C4-2B (cell line): ENCODE results near the gene VPS35L.
A peak's percentile ranks its signal among the peaks of the same experiment; 100 is the strongest.

Source experiments
- H3K27ac ChIP-seq: fragments of 450-650 bp; 2 replicates; pipeline ENCODE4 v1.5.1; 2017
- ZFX ChIP-seq: fragments of 450-650 bp; IDR thresholded peaks from 2 replicates; pipeline ENCODE4 v1.6.1; 2017
- TF ChIP-seq, protein P1 (sequence below): fragments of 450-650 bp; conservative IDR thresholded peaks from 2 replicates; pipeline ENCODE4 v1.5.1; 2017; ENCODE audit warnings: mild to moderate bottlenecking

VPS35L gene

DNA sequence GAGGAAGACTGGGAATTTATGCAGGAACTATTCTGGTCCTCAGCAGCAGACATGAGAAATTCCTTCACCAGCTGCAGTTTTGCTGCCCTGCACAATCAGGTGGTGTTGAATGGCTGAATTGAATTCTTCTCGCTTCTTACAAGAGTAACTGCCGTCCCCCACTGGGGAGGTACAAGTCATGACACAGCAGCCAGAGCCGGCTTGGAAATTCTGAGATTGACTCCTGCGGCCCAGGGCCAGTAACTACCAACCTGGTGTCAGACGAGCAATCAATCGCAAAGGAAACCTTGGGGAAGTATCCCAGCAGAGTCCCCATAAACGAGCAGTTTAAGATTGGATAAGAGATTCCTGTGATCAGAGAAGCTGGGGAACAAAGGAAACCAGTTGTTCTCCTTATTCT, 131.8 kb downstream of the VPS35L start:
- no peak overlapping the region for H3K27ac ChIP-seq
- no peak for TF ChIP-seq ZFX
- TF ChIP-seq, protein P1, sequence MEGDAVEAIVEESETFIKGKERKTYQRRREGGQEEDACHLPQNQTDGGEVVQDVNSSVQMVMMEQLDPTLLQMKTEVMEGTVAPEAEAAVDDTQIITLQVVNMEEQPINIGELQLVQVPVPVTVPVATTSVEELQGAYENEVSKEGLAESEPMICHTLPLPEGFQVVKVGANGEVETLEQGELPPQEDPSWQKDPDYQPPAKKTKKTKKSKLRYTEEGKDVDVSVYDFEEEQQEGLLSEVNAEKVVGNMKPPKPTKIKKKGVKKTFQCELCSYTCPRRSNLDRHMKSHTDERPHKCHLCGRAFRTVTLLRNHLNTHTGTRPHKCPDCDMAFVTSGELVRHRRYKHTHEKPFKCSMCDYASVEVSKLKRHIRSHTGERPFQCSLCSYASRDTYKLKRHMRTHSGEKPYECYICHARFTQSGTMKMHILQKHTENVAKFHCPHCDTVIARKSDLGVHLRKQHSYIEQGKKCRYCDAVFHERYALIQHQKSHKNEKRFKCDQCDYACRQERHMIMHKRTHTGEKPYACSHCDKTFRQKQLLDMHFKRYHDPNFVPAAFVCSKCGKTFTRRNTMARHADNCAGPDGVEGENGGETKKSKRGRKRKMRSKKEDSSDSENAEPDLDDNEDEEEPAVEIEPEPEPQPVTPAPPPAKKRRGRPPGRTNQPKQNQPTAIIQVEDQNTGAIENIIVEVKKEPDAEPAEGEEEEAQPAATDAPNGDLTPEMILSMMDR: no peak

DNA sequence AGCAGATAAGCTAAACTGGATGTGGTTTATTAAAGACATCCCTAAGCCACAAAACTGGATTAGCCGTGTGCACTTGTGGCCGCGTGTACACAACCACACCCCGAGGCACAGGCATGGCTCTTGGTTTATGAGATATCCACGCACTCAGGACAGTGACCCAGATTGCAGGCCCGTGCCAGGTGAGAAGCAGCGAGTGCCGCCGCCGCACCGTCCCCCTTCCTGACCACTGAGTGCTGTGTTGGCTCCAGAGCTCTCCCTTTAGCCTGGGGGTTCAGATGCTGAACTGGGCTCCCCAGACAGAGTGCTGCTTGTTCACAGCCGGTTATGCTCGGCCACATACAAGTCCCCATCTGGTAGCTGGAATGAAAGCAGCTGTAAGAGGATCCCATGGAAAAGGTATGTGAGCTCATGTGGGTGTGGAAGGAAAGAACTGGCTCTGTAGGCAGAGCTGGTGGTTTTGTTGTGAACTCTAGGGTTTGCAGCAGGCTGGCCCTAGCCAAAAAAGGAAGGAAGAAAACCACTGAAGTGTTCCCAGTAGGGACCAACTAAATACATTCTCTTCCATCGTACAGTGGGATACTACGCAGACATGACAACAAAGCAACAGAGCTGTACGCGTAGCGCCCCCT, 133.0 kb downstream of the VPS35L start:
- TF ChIP-seq, protein P1: no peak
- TF ChIP-seq ZFX: no peak
- H3K27ac ChIP-seq: no peak overlapping the region

DNA sequence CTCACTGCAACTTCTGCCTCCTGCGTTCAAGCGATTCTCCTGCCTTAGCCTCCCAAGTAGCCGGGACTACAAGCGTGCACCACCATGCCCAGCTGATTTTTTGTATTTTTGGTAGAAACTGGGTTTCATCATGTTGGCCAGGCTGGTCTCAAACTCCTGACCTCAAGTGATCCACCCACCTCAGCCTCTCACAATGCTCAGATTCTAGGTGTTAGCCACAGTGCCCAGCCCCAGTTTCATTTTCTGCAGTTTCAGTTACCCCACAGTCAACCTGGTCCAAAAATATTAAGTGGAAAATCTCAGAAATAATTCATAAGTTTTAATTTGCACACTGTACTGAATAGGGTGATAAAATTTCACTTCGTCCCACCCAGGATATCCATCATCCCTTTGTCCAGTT, 133.8 kb downstream of the VPS35L start:
- no peak overlapping the region for H3K27ac ChIP-seq
- no peak for TF ChIP-seq ZFX
- TF ChIP-seq, protein P1: no peak

DNA sequence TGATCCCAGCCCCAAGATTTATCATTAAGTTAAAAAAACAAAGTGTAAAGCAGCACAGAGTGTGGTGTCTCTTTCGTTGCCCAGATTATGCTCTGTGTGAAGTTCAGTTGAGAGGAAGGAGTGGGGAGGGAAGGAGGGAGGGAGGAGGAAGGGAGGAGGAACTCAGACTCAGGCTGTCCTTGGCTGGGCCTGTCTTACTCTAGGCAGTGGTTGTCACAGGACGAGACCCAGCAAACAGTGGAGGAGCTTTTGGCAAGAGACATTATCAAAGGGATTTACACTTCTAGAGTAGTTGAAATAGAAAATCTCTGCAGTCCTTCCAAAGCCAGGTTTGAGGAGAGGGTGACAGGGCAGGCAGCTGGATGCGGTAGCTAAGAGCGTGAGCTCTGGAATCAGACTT, 134.7 kb downstream of the VPS35L start:
- H3K27ac ChIP-seq: no peak overlapping the region
- no peak for TF ChIP-seq ZFX
- TF ChIP-seq, protein P1: no peak

DNA sequence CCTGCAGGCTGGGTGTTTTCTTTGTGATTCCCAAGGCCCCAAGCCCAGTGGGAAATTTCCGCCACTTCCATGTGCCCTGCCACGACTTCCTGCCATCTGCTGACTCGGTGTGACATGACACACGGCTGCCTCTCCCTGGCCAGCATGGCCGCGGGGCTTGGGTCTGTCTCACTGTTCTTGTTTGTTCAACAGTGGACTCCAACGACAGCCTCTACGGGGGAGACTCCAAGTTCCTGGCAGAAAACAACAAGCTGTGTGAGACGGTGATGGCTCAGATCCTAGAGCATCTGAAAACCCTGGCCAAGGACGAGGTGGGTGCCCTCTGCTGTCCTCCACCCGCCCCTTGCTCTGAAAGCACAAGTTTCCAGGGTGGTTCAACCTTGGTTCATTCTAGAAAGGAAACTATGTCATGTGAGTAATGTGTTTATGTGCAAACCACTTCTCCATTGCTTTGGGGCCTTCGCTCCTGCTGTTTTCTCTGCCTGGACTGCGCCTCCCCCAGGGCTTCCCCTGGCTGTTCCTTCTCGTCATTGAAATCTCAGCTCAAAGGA, 135.7 kb downstream of the VPS35L start:
- TF ChIP-seq, protein P1: no peak
- no peak for TF ChIP-seq ZFX

DNA sequence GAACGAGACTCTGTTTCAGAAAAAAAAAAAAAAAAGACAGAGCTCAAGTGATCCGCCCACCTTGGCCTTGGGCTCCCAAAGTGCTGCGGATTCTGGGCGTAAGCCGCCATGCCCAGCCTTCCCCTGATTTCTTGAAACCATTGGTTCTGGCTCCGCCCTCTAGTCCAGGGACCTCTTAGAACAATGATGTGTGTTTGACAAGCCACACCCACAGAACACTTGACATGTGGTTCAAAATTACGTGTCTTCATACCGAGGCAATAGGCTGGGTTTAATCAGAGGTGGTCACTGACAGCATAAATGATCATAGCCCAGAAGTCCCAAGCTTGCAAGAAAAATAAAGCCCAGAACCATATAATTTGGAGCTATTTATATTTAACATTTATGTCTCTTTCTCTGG, 139.5 kb downstream of the VPS35L start:
- H3K27ac ChIP-seq: no peak overlapping the region
- TF ChIP-seq ZFX: no peak
- TF ChIP-seq, protein P1: no peak

More for the DNA sequence above, 135.7 kb downstream of the VPS35L start:
- no peak overlapping the region for H3K27ac ChIP-seq

DNA sequence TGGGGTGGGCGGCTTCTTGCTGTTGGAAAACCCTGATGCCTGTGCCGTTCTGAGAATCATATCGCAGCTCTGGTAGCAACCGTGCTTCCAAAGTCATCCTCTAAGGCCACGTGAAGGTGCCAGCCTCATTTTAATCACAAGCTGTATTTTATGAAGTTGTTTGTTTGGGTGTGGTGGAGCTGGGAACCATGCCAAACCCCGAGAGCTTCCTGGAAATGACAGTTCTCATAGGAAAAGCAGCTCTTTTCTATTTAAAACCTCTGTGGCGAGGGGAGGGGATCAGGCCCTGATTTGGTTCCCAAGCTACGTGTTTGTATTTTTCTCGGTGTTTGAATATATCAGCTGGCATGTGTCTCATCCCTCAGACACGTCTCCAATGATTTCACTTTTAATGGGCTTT, 140.8 kb downstream of the VPS35L start:
- TF ChIP-seq, protein P1: no peak
- TF ChIP-seq ZFX: no peak
- H3K27ac ChIP-seq: peak overlapping the region; percentile 81
